D721Med (cell line): ENCODE data around the gene CHD9.

ENCODE experiments used
- DNase-seq: peaks from one replicate; pipeline ENCODE4 v3.0.0; 2011; ENCODE audit warnings: low spot score; ENCODE audit not compliant: insufficient read length
- FAIRE-seq: peaks from 2 replicates; lab custom pipeline; 2011; peaks lifted over from hg19 to GRCh38; lab: Jason Lieb, UNC
- TF ChIP-seq, protein P1 (sequence below): IDR thresholded peaks from 2 replicates; pipeline ENCODE4 v1.5.1; 2012; ENCODE audit warnings: mild to moderate bottlenecking, control low read depth; ENCODE audit not compliant: insufficient read depth; ENCODE audit errors: missing control alignments

The CHD9 gene

DNA sequence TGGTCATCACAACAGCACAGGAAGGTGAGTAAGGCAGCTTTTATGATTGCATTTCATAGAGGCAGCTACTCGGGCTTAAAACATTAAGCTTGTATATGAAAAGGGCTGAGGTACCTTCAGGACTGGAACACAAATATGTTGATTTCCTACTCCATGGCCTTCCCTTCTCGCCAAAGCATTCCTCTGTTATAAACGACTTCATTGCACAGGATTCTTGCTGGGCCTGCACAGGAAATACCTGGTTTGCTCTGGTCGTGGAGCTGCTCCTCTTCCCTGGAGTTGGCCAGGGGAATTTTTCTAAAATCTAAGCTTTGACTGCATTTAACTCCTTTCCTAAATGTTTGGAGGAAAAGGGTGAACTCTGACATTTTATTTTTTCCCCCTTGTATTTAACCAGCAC lies 49.0 kb downstream of the CHD9 start:
- no peak for DNase-seq
- FAIRE-seq = no peak
- TF ChIP-seq, protein P1, sequence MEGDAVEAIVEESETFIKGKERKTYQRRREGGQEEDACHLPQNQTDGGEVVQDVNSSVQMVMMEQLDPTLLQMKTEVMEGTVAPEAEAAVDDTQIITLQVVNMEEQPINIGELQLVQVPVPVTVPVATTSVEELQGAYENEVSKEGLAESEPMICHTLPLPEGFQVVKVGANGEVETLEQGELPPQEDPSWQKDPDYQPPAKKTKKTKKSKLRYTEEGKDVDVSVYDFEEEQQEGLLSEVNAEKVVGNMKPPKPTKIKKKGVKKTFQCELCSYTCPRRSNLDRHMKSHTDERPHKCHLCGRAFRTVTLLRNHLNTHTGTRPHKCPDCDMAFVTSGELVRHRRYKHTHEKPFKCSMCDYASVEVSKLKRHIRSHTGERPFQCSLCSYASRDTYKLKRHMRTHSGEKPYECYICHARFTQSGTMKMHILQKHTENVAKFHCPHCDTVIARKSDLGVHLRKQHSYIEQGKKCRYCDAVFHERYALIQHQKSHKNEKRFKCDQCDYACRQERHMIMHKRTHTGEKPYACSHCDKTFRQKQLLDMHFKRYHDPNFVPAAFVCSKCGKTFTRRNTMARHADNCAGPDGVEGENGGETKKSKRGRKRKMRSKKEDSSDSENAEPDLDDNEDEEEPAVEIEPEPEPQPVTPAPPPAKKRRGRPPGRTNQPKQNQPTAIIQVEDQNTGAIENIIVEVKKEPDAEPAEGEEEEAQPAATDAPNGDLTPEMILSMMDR = no peak

DNA sequence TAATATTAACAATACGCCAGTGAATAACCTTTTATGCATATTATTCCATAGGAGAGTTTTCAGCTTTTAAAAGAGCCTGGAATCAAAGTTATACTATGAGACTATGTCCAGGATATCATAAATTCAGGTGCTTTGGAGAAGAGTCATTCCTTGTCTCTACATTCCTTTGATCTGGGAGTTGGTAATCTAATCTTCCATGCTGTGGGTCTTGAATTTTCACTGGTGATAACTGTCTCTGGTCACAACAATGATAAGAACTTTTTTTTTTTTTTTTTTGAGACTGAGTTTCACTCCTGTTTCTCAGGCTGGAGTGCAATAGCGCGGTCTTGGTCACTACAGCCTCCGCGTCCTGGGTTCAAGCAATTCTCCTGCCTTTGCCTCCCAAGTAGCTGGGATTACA lies 50.8 kb downstream of the CHD9 start:
- TF ChIP-seq, protein P1 = no peak
- DNase-seq = no peak
- FAIRE-seq = no peak

DNA sequence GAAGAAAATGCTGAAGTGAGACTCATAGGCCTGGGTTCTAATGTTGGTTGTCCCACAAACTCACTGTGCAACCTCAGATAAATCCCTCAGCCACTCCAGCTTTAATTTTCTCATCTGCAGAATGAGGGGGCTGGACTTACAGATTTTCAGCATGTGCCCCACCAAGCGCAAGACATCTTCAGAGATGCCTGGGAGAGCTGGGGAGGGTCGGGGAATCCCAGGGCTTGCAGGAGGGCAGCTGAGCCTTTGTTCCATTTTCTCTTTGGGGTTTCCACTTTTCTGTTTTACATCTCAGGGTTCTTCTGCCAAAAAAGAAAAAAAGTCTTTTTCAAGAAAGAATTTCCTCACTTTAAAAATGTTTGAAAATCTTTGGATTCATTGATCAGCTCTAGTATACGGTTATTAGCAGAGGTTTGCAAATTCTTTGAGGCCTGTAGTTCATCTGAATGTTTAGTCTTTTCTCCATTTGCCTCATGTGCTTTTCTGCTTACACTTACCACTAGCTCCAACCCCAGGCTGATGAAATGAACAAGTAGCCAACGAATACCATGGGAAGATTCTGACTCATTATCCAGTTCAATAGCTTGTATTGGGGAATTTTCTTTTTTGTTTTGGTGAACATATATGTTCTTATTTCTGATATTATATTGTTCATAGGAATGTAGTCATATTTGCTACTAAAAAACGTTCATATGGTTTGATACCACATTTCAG lies 56.4 kb downstream of the CHD9 start:
- TF ChIP-seq, protein P1 = no peak
- no peak for FAIRE-seq
- DNase-seq = no peak

DNA sequence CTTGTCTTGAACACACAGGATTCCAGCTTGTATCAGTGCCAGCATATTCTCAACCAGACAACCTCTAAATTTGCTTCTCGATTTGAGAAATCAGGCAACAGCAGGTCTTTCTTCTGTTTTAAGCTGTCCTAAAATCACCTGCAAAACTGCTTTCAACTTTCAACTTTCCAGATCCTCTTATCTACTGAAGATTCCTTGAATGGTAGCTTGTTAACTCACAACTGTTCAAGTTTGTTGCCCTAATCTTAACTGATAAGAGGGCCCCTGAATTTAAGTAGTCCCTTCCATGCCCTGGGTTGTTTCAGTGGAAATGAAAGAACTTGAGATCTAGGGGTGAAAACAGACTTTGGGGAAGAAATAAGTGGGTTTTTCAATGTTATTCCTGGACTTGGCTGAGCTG lies 57.2 kb downstream of the CHD9 start:
- FAIRE-seq (no peak), DNase-seq (no peak)
- TF ChIP-seq, protein P1 = no peak

DNA sequence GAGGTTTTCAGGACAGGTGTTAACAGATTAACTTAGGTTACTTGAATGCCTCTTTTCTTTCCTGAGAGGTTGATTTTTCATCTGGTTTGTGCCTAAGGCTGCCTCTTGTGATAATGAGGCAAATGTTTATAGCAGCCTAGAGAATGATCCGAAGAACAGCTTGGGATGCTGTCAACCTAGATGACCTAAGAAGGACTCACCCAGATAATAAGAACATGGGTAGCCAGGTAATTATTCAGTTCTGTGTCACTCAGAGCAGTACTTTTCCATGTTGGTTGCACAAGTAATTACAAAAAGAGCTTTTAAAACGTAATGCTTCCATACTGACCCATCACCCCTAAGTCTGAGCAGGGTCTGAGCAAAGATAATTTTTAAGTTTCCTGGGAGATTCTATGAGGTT lies 60.3 kb downstream of the CHD9 start:
- FAIRE-seq (no peak), DNase-seq (no peak)
- TF ChIP-seq, protein P1 = no peak

DNA sequence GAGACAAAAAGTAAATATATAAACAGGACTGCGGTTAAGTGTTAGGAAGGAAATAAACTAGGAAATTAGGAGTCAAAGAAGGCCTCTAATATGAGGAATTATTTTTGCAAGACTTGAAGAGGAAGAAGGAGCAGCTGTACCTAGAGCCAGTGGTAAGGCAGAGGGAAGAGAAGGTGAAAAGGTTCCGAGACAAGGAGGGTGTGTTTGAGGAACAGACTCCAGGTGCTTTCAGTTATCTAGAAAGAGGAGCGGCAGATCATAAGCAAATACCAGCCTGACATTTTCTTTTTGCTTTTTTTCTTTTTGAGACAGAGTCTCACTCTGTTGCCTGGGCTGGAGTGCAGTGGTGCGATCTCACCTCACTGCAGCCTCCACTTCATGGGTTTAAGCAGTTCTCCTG lies 61.0 kb downstream of the CHD9 start:
- DNase-seq (no peak), FAIRE-seq (no peak)
- TF ChIP-seq, protein P1 = no peak

DNA sequence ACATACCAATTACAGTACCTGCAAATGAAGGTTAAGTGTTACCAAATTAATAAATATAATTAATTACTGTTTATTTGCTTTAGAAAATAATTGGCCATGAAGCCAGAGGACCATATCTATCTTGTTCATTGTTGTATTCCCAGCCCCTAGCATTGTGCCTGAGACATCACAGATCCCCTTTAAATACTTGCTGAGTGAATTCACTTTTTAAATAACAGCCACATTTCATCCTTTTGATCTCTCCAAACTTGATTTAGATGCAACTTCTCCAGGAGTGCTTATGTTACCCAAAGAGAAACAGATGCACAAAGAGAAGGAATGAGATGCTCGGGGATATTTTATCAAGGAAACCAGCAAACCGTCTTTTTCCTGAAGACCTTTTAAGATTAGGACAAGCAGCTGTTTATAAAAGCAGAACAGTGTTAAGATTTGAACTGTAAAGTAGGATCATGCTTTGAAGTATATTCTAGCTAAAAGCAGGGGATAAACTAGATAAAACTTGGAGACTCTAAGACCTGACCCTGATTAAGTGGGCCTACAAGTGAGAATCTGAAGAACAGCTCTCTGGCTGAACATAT lies 66.3 kb downstream of the CHD9 start:
- TF ChIP-seq, protein P1 = no peak
- FAIRE-seq = no peak
- DNase-seq = no peak
